HepG2 (cell line): Measurements from ENCODE around the gene CNOT8. TPM values are rescaled to one million over a fixed set of nuclear protein-coding genes. Genes with fewer than 3 reads are reported as not detected.
A peak's percentile ranks its signal among the peaks of the same experiment; 100 is the strongest.

Source experiments
- HNF4A ChIP-seq: sonication (generic); formaldehyde crosslinking; IDR thresholded peaks from 2 replicates; pipeline ENCODE4 v1.4.0; 2020; ENCODE audit warnings: missing genetic modification reagents
- MATR3 ChIP-seq: sonication (generic); formaldehyde crosslinking; IDR thresholded peaks from 2 replicates; pipeline ENCODE4 v1.4.0; 2020; ENCODE audit warnings: missing genetic modification reagents
- NAIF1 ChIP-seq: sonication (generic); formaldehyde crosslinking; IDR thresholded peaks from 2 replicates; pipeline ENCODE4 v1.5.0; 2020; ENCODE audit warnings: mild to moderate bottlenecking, missing genetic modification reagents, borderline replicate concordance
- NR2F6 ChIP-seq, 2 experiments: IDR thresholded peaks; 2 replicates each; pipeline ENCODE4 v1.6.1; 2016; ENCODE audit warnings: antibody characterized with exemption in 1 of 2, mild to moderate bottlenecking in 1 of 2
- PCBP2 ChIP-seq: fragments of 200-400 bp; formaldehyde crosslinking; optimal IDR thresholded peaks from 2 replicates; pipeline ENCODE3; 2018; ENCODE audit warnings: low read length, low read depth; ENCODE audit not compliant: poor library complexity, severe bottlenecking
- TBL1XR1 ChIP-seq: fragments of 150-350 bp; IDR thresholded peaks from 2 replicates; pipeline ENCODE4 v1.6.1; 2014; ENCODE audit warnings: borderline replicate concordance, low read length; ENCODE audit not compliant: partially characterized antibody
- TMF1 ChIP-seq: sonication (generic); formaldehyde crosslinking; IDR thresholded peaks from 2 replicates; pipeline ENCODE4 v1.8.1; 2022; ENCODE audit warnings: low read depth, missing genetic modification reagents
- ZMYM2 ChIP-seq: sonication (generic); formaldehyde crosslinking; IDR thresholded peaks from 2 replicates; pipeline ENCODE4 v1.8.0; 2022; ENCODE audit warnings: mild to moderate bottlenecking, missing genetic modification reagents
- ZNF337 ChIP-seq: sonication (generic); formaldehyde crosslinking; IDR thresholded peaks from 2 replicates; pipeline ENCODE4 v1.5.1; 2020; ENCODE audit warnings: missing genetic modification reagents, low read depth, mild to moderate bottlenecking, borderline replicate concordance
- ZNF430 ChIP-seq: sonication (generic); formaldehyde crosslinking; IDR thresholded peaks from 2 replicates; pipeline ENCODE4 v1.9.0; 2021; ENCODE audit warnings: mild to moderate bottlenecking, missing genetic modification reagents
- ZNF557 ChIP-seq: sonication (generic); formaldehyde crosslinking; IDR thresholded peaks from 2 replicates; pipeline ENCODE4 v1.4.0; 2020; ENCODE audit warnings: missing genetic modification reagents
- ZNF605 ChIP-seq: sonication (generic); formaldehyde crosslinking; IDR thresholded peaks from 2 replicates; pipeline ENCODE4 v1.8.0; 2022; ENCODE audit warnings: mild to moderate bottlenecking, missing genetic modification reagents
- ZNF746 ChIP-seq: sonication (generic); formaldehyde crosslinking; IDR thresholded peaks from 2 replicates; pipeline ENCODE4 v1.8.0; 2022; ENCODE audit warnings: mild to moderate bottlenecking, missing genetic modification reagents
- polyA plus RNA-seq, 8 experiments: library from polyadenylated mRNA; depleted of rRNA in 3 of 8; stranded (reverse) in 7 of 8; unstranded in 1 of 8; fragments of >200 nt; fragmentation: Illumina TruSeq in 4 of 8; extraction: Trizol in 4 of 8; gene quantifications; 2 replicates each; pipeline versions ENCODE4 v1.2.1 to v1.2.3, GENCODE V29; 2011 to 2016; ENCODE audit warnings: low read depth in 4 of 8, missing spikeins in 1 of 8, mixed read lengths in 1 of 8; ENCODE audit not compliant: insufficient read depth in 1 of 8
- total RNA-seq, 5 experiments: library from RNA; depleted of rRNA; stranded (reverse); fragments of >200 nt; fragmentation: Illumina TruSeq; extraction: Trizol; gene quantifications; 2 replicates each; pipeline ENCODE4 v1.2.3, GENCODE V29; 2016; ENCODE audit warnings: low read depth in 1 of 5
- TF ChIP-seq, protein P1 (sequence below): sonication (generic); formaldehyde crosslinking; IDR thresholded peaks from 2 replicates; pipeline ENCODE4 v1.4.0; 2020; ENCODE audit warnings: missing genetic modification reagents
- TF ChIP-seq, protein P2 (sequence below): sonication (generic); formaldehyde crosslinking; conservative IDR thresholded peaks from 2 replicates; pipeline ENCODE4 v1.4.0; 2020; ENCODE audit warnings: mild to moderate bottlenecking, missing genetic modification reagents, moderate library complexity
- TF ChIP-seq, protein P3 (sequence below): IDR thresholded peaks from 2 replicates; pipeline ENCODE4 v1.6.1; 2012; ENCODE audit warnings: inconsistent platforms
- TF ChIP-seq, protein P4 (sequence below): IDR thresholded peaks from 2 replicates; pipeline ENCODE4 v1.6.1; 2016; ENCODE audit warnings: low read depth, borderline replicate concordance
- TF ChIP-seq, protein P5 (sequence below): sonication (generic); formaldehyde crosslinking; IDR thresholded peaks from 2 replicates; pipeline ENCODE4 v1.4.0; 2020; ENCODE audit warnings: missing genetic modification reagents, borderline replicate concordance

The CNOT8 gene
- total and polyA plus RNA-seq, 2 of the 13 experiments (the other 11 are each of a cell fraction or from before 2014, with no cell fraction given), result 37.1 to 74.9 TPM

DNA sequence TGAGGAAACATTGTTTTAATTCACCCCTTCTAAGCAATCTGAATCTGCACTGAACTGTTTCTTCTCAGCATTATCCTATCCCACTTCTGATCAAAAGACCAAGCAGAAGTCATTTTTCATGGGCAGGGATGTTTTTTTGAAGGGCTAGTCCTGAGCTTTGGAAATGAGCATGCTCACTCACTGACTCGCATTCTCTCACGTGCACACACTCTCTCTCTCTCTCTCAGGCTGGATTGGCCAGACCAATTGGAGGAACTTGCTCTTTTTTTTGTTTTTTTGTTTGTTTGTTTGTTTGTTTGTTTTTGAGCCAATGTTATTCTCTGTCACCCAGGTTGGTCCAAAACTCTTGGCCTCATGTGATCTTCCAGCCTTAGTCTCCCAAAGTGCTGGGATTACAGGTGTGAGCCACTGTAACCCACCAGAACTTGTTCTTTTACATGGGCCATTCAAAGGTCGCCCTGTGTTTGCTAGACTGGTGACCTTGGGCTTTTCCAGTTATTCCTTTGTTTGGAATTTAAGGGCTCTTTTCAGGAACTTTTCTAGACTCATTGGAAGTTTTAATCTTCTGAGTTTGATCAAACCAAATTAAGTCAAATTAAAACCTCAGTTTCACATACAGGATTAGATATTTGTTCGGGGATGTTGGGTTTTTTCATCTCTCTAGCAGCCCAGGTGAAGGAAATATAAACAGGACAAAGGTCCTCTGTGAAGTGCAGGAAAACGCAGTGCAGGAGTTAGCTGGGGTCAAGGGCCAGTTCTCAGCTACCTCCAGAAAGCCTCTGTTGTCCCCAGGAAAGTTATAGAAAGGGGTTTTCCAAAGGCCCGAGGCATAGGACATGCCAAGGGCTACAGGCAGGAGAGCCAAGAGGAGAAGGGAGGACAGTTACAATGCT is 21.2 kb upstream of the CNOT8 start (continued):
- TF ChIP-seq, protein P1, sequence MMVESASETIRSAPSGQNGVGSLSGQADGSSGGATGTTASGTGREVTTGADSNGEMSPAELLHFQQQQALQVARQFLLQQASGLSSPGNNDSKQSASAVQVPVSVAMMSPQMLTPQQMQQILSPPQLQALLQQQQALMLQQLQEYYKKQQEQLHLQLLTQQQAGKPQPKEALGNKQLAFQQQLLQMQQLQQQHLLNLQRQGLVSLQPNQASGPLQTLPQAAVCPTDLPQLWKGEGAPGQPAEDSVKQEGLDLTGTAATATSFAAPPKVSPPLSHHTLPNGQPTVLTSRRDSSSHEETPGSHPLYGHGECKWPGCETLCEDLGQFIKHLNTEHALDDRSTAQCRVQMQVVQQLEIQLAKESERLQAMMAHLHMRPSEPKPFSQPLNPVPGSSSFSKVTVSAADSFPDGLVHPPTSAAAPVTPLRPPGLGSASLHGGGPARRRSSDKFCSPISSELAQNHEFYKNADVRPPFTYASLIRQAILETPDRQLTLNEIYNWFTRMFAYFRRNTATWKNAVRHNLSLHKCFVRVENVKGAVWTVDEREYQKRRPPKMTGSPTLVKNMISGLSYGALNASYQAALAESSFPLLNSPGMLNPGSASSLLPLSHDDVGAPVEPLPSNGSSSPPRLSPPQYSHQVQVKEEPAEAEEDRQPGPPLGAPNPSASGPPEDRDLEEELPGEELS (CRISPR knock-in tag), result peak; percentile 74
- TF ChIP-seq MATR3 (CRISPR knock-in tag) (no peak), ZNF746 (peak; percentile 22; the same call in 1 of the 2 replicates), TBL1XR1 (peak; percentile 70), HNF4A (CRISPR knock-in tag) (peak; percentile 71), ZNF430 (CRISPR knock-in tag) (0 out of 2 replicates have a peak, but pooled peaks have one; percentile 42), ZNF337 (CRISPR knock-in tag) (peak; percentile 47; the same call in 1 of the 2 replicates), ZNF605 (peak; percentile 29; the same call in 1 of the 2 replicates), ZMYM2 (CRISPR knock-in tag) (0 out of 2 replicates have a peak, but pooled peaks have one; percentile 21), ZNF557 (CRISPR knock-in tag) (no peak), NR2F6 (IDR thresholded peaks at IDR 0.05) (peak; percentile 88), NR2F6 (CRISPR knock-in tag; IDR thresholded peaks at IDR 0.05) (peak; percentile 74), NAIF1 (CRISPR knock-in tag) (peak; percentile 59; the same call in 1 of the 2 replicates), PCBP2 (no peak), TMF1 (CRISPR knock-in tag) (no peak)
- TF ChIP-seq, protein P2, sequence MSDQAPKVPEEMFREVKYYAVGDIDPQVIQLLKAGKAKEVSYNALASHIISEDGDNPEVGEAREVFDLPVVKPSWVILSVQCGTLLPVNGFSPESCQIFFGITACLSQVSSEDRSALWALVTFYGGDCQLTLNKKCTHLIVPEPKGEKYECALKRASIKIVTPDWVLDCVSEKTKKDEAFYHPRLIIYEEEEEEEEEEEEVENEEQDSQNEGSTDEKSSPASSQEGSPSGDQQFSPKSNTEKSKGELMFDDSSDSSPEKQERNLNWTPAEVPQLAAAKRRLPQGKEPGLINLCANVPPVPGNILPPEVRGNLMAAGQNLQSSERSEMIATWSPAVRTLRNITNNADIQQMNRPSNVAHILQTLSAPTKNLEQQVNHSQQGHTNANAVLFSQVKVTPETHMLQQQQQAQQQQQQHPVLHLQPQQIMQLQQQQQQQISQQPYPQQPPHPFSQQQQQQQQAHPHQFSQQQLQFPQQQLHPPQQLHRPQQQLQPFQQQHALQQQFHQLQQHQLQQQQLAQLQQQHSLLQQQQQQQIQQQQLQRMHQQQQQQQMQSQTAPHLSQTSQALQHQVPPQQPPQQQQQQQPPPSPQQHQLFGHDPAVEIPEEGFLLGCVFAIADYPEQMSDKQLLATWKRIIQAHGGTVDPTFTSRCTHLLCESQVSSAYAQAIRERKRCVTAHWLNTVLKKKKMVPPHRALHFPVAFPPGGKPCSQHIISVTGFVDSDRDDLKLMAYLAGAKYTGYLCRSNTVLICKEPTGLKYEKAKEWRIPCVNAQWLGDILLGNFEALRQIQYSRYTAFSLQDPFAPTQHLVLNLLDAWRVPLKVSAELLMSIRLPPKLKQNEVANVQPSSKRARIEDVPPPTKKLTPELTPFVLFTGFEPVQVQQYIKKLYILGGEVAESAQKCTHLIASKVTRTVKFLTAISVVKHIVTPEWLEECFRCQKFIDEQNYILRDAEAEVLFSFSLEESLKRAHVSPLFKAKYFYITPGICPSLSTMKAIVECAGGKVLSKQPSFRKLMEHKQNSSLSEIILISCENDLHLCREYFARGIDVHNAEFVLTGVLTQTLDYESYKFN (CRISPR knock-in tag), result peak; percentile 90
- TF ChIP-seq, protein P3, sequence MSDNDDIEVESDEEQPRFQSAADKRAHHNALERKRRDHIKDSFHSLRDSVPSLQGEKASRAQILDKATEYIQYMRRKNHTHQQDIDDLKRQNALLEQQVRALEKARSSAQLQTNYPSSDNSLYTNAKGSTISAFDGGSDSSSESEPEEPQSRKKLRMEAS, result peak; percentile 6; the same call in 1 of the 2 replicates
- TF ChIP-seq, protein P4, sequence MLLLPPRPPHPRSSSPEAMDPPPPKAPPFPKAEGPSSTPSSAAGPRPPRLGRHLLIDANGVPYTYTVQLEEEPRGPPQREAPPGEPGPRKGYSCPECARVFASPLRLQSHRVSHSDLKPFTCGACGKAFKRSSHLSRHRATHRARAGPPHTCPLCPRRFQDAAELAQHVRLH, result 0 out of 2 replicates have a peak, but pooled peaks have one; percentile 38
- TF ChIP-seq, protein P5, sequence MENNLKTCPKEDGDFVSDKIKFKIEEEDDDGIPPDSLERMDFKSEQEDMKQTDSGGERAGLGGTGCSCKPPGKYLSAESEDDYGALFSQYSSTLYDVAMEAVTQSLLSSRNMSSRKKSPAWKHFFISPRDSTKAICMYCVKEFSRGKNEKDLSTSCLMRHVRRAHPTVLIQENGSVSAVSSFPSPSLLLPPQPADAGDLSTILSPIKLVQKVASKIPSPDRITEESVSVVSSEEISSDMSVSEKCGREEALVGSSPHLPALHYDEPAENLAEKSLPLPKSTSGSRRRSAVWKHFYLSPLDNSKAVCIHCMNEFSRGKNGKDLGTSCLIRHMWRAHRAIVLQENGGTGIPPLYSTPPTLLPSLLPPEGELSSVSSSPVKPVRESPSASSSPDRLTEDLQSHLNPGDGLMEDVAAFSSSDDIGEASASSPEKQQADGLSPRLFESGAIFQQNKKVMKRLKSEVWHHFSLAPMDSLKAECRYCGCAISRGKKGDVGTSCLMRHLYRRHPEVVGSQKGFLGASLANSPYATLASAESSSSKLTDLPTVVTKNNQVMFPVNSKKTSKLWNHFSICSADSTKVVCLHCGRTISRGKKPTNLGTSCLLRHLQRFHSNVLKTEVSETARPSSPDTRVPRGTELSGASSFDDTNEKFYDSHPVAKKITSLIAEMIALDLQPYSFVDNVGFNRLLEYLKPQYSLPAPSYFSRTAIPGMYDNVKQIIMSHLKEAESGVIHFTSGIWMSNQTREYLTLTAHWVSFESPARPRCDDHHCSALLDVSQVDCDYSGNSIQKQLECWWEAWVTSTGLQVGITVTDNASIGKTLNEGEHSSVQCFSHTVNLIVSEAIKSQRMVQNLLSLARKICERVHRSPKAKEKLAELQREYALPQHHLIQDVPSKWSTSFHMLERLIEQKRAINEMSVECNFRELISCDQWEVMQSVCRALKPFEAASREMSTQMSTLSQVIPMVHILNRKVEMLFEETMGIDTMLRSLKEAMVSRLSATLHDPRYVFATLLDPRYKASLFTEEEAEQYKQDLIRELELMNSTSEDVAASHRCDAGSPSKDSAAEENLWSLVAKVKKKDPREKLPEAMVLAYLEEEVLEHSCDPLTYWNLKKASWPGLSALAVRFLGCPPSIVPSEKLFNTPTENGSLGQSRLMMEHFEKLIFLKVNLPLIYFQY (CRISPR knock-in tag), result peak; percentile 38; the same call in 1 of the 2 replicates
